GM12878 (cell line): Measurements from ENCODE around the gene C1orf232. TPM values are rescaled to one million over a fixed set of nuclear protein-coding genes. Genes with fewer than 3 reads are reported as not detected.

Experiments used
- ATAC-seq: fragments of 200-7000 bp; cut with Tn5 transposase; 3 replicates; pipeline ENCODE4 v1.9.1; 2020; ENCODE audit warnings: mild to moderate bottlenecking, moderate library complexity
- BruUV-seq: library from RNA; stranded (reverse); fragments of 400-500 nt; replicated peaks from 2 replicates; lab custom pipeline; 2021; lab: Mats Ljungman, UMichigan
- CTCF ChIA-PET: fragments of 300-600 bp; sonication (Branson Sonifier 250); formaldehyde crosslinking; extraction: SDS; loops from one replicate; lab custom pipeline; 2021; ENCODE audit warnings: inconsistent platforms; lab: Yijun Ruan, JAX
- POLR2A ChIA-PET: fragments of 350-600 bp; formaldehyde crosslinking; extraction: SDS; loops from one replicate; lab custom pipeline; 2021; ENCODE audit warnings: inconsistent platforms; lab: Charles Lee
- RAD21 ChIA-PET: fragments of 300-600 bp; sonication (Branson Sonifier 250); formaldehyde crosslinking; loops from one replicate; lab custom pipeline; 2023; ENCODE audit warnings: antibody characterized with exemption; ENCODE audit not compliant: unreplicated experiment; lab: Charles Lee
- SMC1A ChIA-PET: fragments of 300-600 bp; sonication (Branson Sonifier 250); formaldehyde crosslinking; loops from one replicate; lab custom pipeline; 2023; ENCODE audit not compliant: unreplicated experiment, uncharacterized antibody; lab: Charles Lee
- DNase-seq: peaks from one replicate; pipeline ENCODE4 v3.0.0-alpha.2; 2011; ENCODE audit warnings: low read depth, low spot score
- FAIRE-seq: peaks from 3 replicates; lab custom pipeline; 2011; peaks lifted over from hg19 to GRCh38; lab: Jason Lieb, UNC
- H2AFZ ChIP-seq: 2 replicates; pipeline ENCODE4 v1.6.0; 2011; ENCODE audit warnings: low read depth, low read length, control low read depth; ENCODE audit not compliant: control insufficient read depth
- H3K27ac ChIP-seq: 2 replicates; pipeline ENCODE4 v1.5.1; 2011; ENCODE audit warnings: control low read depth; ENCODE audit not compliant: control insufficient read depth, insufficient read depth
- H3K27me3 ChIP-seq, 2 experiments: replicated peaks in 1 of 2; 2 replicates each; pipeline versions ENCODE4 v1.6.0 to v1.6.1; 2011; ENCODE audit warnings: low read length in 1 of 2; ENCODE audit not compliant: control insufficient read depth in 2 of 2, insufficient read depth in 2 of 2
- H3K36me3 ChIP-seq, 2 experiments: 2 replicates each; pipeline ENCODE4 v1.5.1; 2011; ENCODE audit warnings: low read length in 1 of 2; ENCODE audit not compliant: control insufficient read depth in 2 of 2, insufficient read depth in 2 of 2
- H3K4me1 ChIP-seq: 2 replicates; pipeline ENCODE4 v1.6.1; 2011; ENCODE audit warnings: mild to moderate bottlenecking, low read length, moderate library complexity, mixed read lengths; ENCODE audit not compliant: control insufficient read depth, insufficient read depth
- H3K4me2 ChIP-seq: 2 replicates; pipeline ENCODE4 v1.6.0; 2011; ENCODE audit warnings: control low read depth; ENCODE audit not compliant: control insufficient read depth, insufficient read depth
- H3K4me3 ChIP-seq: fragments of 200-600 bp; sonication (generic); 2 replicates; pipeline ENCODE4 v1.5.1; 2016
- H3K79me2 ChIP-seq: 2 replicates; pipeline ENCODE4 v1.6.0; 2011; ENCODE audit warnings: low read length; ENCODE audit not compliant: control insufficient read depth, insufficient read depth
- H3K9ac ChIP-seq: 2 replicates; pipeline ENCODE4 v1.8.0; 2011; ENCODE audit warnings: low read length, control low read depth, mixed read lengths; ENCODE audit not compliant: control insufficient read depth, insufficient read depth
- H3K9me3 ChIP-seq: replicated peaks from 3 replicates; pipeline ENCODE4 v1.5.1; 2011; ENCODE audit warnings: mild to moderate bottlenecking, low read length; ENCODE audit not compliant: control insufficient read depth, insufficient read depth
- H4K20me1 ChIP-seq: 2 replicates; pipeline ENCODE4 v1.6.0; 2011; ENCODE audit not compliant: control insufficient read depth, insufficient read depth
- CBX5 ChIP-seq: sonication (generic); IDR thresholded peaks from 2 replicates; pipeline ENCODE4 v1.6.1; 2016; ENCODE audit warnings: low read depth, moderate library complexity, mild to moderate bottlenecking, inconsistent platforms
- PBX3 ChIP-seq: IDR thresholded peaks from 2 replicates; pipeline ENCODE4 v1.6.1; 2011; ENCODE audit warnings: mild to moderate bottlenecking, low read depth, low read length, moderate library complexity; ENCODE audit not compliant: insufficient replicate concordance
- POLR2AphosphoS5 ChIP-seq: IDR thresholded peaks from 2 replicates; pipeline ENCODE4 v1.6.1; 2011; ENCODE audit warnings: mild to moderate bottlenecking, low read length, inconsistent platforms
- ZNF274 ChIP-seq: IDR thresholded peaks from one replicate; pipeline ENCODE4 v1.8.0; 2011; ENCODE audit not compliant: insufficient read length, insufficient read depth
- WGBS: methylation state at CpG from one replicate; pipeline ENCODE4 v1.1.6; 2016; ENCODE audit warnings: low lambda C conversion rate; ENCODE audit not compliant: insufficient replicate concordance, insufficient coverage; ENCODE audit errors: missing lambda C conversion rate; 5-methylcytosine and 5-hydroxymethylcytosine counted together
- in situ Hi-C: fragments of 300-500 bp; cut with MboI; formaldehyde crosslinking; loops from 9 replicates; pipeline ENCODE4 v1.14.3; 2018; ENCODE audit warnings: mixed read lengths
- intact Hi-C: fragments of 100-400 bp; cut with micrococcal nuclease; formaldehyde crosslinking; loops from one replicate; pipeline ENCODE4 v1.14.2; 2022; ENCODE audit not compliant: unreplicated experiment
- polyA plus RNA-seq, 11 experiments: library from polyadenylated mRNA; depleted of rRNA in 4 of 11; unstranded in 6 of 11; stranded (reverse) in 5 of 11; fragments of >200 nt; fragmentation: Nextera tagmentation in 4 of 11; fragmentation: Illumina TruSeq in 1 of 11; extraction: Ambion mirVana in 4 of 11; extraction: Trizol in 1 of 11; gene quantifications; 1 replicate in 1 of 11; 2 replicates in 10 of 11; pipeline versions ENCODE4 v1.2.1 to v1.2.3, GENCODE V29; 2011 to 2016; ENCODE audit warnings: inconsistent platforms in 2 of 11, missing spikeins in 2 of 11, low read depth in 1 of 11
- total RNA-seq, 4 experiments: library from RNA; depleted of rRNA in 3 of 4; stranded (reverse); fragments of >200 nt in 3 of 4; fragmentation: Illumina TruSeq in 1 of 4; extraction: Trizol in 1 of 4; gene quantifications; 2 replicates each; pipeline versions ENCODE4 v1.2.1 to v1.2.3, GENCODE V29; 2013 to 2021
- TF ChIP-seq, protein P1 (sequence below): fragments of 450-650 bp; IDR thresholded peaks from 2 replicates; pipeline ENCODE4 v1.6.1; 2017; ENCODE audit warnings: mild to moderate bottlenecking
- TF ChIP-seq, protein P2 (sequence below): fragments of 150-350 bp; IDR thresholded peaks from 2 replicates; pipeline ENCODE4 v1.6.1; 2016; ENCODE audit warnings: low read depth, low read length

C1orf232 gene
- total and polyA plus RNA-seq, 10 of the 15 experiments (the other 5 are each of a cell fraction or from before 2014, with no cell fraction given): not detected

GRCh38 chr1:26161415-26162219, 7.1 kb downstream of the C1orf232 start (continued):
- TF ChIP-seq, protein P1, sequence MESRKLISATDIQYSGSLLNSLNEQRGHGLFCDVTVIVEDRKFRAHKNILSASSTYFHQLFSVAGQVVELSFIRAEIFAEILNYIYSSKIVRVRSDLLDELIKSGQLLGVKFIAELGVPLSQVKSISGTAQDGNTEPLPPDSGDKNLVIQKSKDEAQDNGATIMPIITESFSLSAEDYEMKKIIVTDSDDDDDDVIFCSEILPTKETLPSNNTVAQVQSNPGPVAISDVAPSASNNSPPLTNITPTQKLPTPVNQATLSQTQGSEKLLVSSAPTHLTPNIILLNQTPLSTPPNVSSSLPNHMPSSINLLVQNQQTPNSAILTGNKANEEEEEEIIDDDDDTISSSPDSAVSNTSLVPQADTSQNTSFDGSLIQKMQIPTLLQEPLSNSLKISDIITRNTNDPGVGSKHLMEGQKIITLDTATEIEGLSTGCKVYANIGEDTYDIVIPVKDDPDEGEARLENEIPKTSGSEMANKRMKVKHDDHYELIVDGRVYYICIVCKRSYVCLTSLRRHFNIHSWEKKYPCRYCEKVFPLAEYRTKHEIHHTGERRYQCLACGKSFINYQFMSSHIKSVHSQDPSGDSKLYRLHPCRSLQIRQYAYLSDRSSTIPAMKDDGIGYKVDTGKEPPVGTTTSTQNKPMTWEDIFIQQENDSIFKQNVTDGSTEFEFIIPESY: no peak

DNA sequence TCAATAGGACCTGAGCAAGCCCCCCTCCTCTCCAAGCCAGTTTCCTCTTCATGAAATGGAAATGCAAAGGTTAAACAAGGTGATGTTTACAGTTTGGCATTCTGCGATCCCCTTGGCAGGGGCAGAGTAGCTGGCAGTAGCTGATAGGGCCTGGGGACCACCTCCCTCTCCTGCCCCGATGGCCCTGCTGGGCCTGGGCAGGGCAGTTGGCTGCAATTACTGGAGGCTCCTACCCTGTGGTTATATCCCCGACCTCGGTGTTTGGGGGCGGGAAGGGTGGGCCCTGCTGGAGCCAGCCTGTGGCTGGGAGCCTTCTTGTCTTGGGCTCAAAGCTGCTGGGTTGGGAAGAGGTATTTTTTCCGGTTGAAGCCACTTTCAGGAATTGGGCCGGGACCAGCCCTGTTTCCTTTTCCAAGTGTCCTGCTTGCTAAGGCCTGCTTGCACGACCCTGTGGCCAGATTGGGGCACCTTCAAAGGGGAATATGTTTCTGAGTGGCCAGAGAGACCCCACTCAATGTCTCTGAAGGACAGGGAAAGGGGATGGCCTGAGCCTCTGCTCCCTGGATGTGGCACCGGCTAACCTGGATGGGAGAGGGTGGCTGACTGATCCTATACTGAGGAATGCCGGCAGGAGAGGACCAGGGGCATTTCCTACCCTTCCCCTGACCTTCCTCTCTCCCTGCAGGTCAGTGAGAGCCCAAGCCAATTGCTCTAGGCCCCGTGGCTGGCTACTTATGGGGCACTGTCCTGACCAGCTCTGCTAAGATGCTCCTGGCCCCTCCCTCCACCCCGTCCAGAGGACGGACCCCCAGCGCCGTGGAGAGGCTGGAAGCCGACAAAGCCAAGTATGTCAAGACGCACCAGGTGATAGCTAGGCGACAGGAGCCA, 8.0 kb downstream of the C1orf232 start:
- ChIA-PET CTCF (no interaction called here), POLR2A (interaction anchor here (0.6 kb wide), 1 partner anchor 113 kb away, joined by 9 read pairs; no protein-coding TSS in a partner anchor)
- no TSS peak for BruUV-seq
- Histone ChIP-seq H2AFZ (no peak overlapping the region), H4K20me1 (no peaks in the 10 kb centered on the region), H3K9ac (no peak overlapping the region), H3K36me3 (no peaks in the 10 kb centered on the region)
- FAIRE-seq (no peak), ATAC-seq (no peak; the same call in 2 of the 3 replicates)
- intact Hi-C loops: loop anchor here (5.0 to 10.0 kb wide), 2 partner anchors 53 to 234 kb away; no protein-coding TSS in a partner anchor
- TF ChIP-seq PBX3: no peak
- no peak for TF ChIP-seq CBX5
- TF ChIP-seq, protein P2, sequence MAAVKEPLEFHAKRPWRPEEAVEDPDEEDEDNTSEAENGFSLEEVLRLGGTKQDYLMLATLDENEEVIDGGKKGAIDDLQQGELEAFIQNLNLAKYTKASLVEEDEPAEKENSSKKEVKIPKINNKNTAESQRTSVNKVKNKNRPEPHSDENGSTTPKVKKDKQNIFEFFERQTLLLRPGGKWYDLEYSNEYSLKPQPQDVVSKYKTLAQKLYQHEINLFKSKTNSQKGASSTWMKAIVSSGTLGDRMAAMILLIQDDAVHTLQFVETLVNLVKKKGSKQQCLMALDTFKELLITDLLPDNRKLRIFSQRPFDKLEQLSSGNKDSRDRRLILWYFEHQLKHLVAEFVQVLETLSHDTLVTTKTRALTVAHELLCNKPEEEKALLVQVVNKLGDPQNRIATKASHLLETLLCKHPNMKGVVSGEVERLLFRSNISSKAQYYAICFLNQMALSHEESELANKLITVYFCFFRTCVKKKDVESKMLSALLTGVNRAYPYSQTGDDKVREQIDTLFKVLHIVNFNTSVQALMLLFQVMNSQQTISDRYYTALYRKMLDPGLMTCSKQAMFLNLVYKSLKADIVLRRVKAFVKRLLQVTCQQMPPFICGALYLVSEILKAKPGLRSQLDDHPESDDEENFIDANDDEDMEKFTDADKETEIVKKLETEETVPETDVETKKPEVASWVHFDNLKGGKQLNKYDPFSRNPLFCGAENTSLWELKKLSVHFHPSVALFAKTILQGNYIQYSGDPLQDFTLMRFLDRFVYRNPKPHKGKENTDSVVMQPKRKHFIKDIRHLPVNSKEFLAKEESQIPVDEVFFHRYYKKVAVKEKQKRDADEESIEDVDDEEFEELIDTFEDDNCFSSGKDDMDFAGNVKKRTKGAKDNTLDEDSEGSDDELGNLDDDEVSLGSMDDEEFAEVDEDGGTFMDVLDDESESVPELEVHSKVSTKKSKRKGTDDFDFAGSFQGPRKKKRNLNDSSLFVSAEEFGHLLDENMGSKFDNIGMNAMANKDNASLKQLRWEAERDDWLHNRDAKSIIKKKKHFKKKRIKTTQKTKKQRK: no peak
- no peak for TF ChIP-seq POLR2AphosphoS5
- TF ChIP-seq ZNF274: no peak
- TF ChIP-seq, all 136 proteins: peak for 0
- in situ Hi-C loops: no loop called here
- Histone ChIP-seq H3K9me3 (no peaks in the 10 kb centered on the region; the same call in 2 of the 3 replicates), H3K79me2 (no peaks in the 10 kb centered on the region), H3K27me3 (peaks cover 4 to 22% of the 10 kb centered on the region in 2 experiments), H3K4me3 (no peak overlapping the region), H3K4me1 (peaks cover 4% of the 10 kb centered on the region), H3K4me2 (no peak overlapping the region), H3K27ac (no peak overlapping the region)
- DNase-seq: no peak
- WGBS: 30% methylated on average over 18 of the region's 18 CpGs
- ChIA-PET SMC1A (no interaction called here), RAD21 (no interaction called here)
